ENCODE measurements around the gene TECTA.
"Not testable (repeated sequence)": the region's sequence is repeated elsewhere in the genome, so short reads cannot be mapped to it uniquely, and the experiment has no call there.

The TECTA gene

DNA sequence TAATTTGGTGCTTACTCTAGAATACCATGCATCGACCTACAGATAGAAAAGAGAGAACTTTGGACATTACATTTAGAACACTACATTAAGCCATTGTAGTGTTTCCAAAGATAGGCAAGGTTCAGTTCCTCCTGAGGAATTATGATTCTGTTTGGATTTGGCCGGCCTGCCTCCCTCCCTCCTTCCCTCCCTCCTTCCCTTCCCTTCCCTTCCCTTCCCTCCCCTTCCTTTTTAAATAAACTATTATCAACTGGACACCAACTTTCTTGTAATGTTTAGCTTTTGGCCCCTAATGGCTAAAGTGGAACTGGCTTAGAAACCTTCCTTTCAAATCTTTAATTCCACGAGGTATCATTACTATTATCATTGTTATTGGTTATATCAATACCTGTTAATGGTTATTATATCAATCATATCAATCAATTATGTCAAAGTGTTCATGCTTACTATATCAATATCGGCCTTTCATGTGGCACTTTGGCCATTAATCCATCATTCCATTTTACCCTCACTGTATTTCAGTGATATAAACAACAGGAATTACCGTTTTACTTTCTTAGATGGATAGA lies 60.4 kb downstream of the TECTA start:
- H3K27me3 ChIP-seq (ENCODE audit: control insufficient read depth, low read length), result peaks cover 2% of the 10 kb centered on the region; the same call in 1 of the 2 replicates
- no peak overlapping the region for H3K4me2 ChIP-seq (ENCODE audit: low read length)
- no peaks in the 10 kb centered on the region for H3K79me2 ChIP-seq (ENCODE audit: control insufficient read depth, low read length)
- no peaks in the 10 kb centered on the region for H3K4me1 ChIP-seq (ENCODE audit: control insufficient read depth, low read length)
- TF ChIP-seq, protein P1, sequence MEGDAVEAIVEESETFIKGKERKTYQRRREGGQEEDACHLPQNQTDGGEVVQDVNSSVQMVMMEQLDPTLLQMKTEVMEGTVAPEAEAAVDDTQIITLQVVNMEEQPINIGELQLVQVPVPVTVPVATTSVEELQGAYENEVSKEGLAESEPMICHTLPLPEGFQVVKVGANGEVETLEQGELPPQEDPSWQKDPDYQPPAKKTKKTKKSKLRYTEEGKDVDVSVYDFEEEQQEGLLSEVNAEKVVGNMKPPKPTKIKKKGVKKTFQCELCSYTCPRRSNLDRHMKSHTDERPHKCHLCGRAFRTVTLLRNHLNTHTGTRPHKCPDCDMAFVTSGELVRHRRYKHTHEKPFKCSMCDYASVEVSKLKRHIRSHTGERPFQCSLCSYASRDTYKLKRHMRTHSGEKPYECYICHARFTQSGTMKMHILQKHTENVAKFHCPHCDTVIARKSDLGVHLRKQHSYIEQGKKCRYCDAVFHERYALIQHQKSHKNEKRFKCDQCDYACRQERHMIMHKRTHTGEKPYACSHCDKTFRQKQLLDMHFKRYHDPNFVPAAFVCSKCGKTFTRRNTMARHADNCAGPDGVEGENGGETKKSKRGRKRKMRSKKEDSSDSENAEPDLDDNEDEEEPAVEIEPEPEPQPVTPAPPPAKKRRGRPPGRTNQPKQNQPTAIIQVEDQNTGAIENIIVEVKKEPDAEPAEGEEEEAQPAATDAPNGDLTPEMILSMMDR (IDR thresholded peaks at IDR 0.05; ENCODE audit: low read depth, low read length, poor library complexity, severe bottlenecking), result no peak
- TF ChIP-seq EZH2phosphoT487 (IDR thresholded peaks at IDR 0.05; ENCODE audit: borderline replicate concordance, low read length), result no peak
- H3K27ac ChIP-seq (ENCODE audit: low read depth, low read length), result no peak overlapping the region
- H4K20me1 ChIP-seq (ENCODE audit: control insufficient read depth, insufficient read depth, low read depth, low read length), result no peaks in the 10 kb centered on the region
- no peaks in the 10 kb centered on the region for H3K9me2 ChIP-seq (replicated peaks; ENCODE audit: control insufficient read depth, low read length)
- no peaks in the 10 kb centered on the region for H3F3A ChIP-seq (ENCODE audit: control insufficient read depth, insufficient read depth)
- H3K9me3 ChIP-seq (ENCODE audit: control insufficient read depth, insufficient read depth, low read length), result no peaks in the 10 kb centered on the region
- H3K4me3 ChIP-seq (ENCODE audit: low read length), result no peak overlapping the region
- no peaks in the 10 kb centered on the region for H3K36me3 ChIP-seq (ENCODE audit: control insufficient read depth, low read length)

DNA sequence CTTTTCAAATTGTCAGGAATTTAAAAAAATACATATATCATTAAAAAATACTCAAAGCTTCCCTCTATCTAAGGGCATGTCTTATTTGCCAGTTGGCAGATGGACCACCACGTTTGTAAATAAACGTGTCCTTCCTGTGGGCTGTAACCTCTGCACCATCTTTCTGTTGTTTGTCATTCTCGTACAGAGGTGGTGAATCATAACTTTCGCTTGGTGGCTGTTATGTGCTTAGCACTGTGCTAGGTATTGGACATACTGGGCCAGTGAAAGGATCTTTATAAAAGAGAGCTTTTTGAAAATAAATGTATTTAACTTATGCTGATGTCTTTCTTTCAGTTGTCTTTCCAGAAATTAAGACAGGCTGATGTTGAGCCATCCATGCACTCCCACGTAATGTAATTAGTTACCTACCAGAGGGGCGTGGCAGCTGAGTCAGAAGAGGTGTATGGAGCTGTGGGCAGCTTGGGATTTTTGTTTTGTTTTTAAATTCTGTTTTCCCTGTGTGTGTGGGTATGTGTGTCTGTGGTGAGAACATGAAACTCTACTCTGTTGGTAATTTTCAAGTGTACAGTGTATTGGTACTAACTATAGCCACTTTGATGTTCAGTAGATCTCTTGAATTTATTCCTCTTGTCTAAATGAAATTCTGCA lies 62.7 kb downstream of the TECTA start:
- H3K36me3 ChIP-seq (ENCODE audit: control insufficient read depth, low read length), result no peaks in the 10 kb centered on the region
- H3K27ac ChIP-seq (ENCODE audit: low read depth, low read length), result no peak overlapping the region
- H4K20me1 ChIP-seq (ENCODE audit: control insufficient read depth, insufficient read depth, low read depth, low read length), result no peaks in the 10 kb centered on the region
- TF ChIP-seq, protein P1 (IDR thresholded peaks at IDR 0.05; ENCODE audit: low read depth, low read length, poor library complexity, severe bottlenecking), result no peak
- no peak for TF ChIP-seq EZH2phosphoT487 (IDR thresholded peaks at IDR 0.05; ENCODE audit: borderline replicate concordance, low read length)
- no peaks in the 10 kb centered on the region for H3K4me1 ChIP-seq (ENCODE audit: control insufficient read depth, low read length)
- no peaks in the 10 kb centered on the region for H3K9me3 ChIP-seq (ENCODE audit: control insufficient read depth, insufficient read depth, low read length)
- H3K27me3 ChIP-seq (ENCODE audit: control insufficient read depth, low read length), result peaks cover 2% of the 10 kb centered on the region; the same call in 1 of the 2 replicates
- no peaks in the 10 kb centered on the region for H3K79me2 ChIP-seq (ENCODE audit: control insufficient read depth, low read length)
- H3K9me2 ChIP-seq (replicated peaks; ENCODE audit: control insufficient read depth, low read length), result no peaks in the 10 kb centered on the region
- H3K4me2 ChIP-seq (ENCODE audit: low read length), result no peak overlapping the region
- no peak overlapping the region for H3K4me3 ChIP-seq (ENCODE audit: low read length)
- H3F3A ChIP-seq (ENCODE audit: control insufficient read depth, insufficient read depth), result no peaks in the 10 kb centered on the region

DNA sequence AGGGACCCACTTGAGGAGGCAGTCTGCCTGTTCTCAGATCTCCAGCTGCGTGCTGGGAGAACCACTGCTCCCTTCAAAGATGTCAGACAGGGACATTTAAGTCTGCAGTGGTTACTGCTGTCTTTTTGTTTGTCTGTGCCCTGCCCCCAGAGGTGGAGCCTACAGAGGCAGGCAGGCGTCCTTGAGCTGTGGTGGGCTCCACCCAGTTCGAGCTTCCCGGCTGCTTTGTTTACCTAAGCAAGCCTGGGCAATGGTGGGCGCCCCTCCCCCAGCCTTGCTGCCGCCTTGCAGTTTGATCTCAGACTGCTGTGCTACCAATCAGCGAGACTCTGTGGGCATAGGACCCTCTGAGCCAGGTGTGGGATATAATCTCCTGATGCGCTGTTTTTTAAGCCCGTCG lies 76.6 kb downstream of the TECTA start:
- H3F3A ChIP-seq (ENCODE audit: control insufficient read depth, insufficient read depth); H3K27ac ChIP-seq (ENCODE audit: low read depth, low read length); H3K4me1 ChIP-seq (ENCODE audit: control insufficient read depth, low read length); H3K27me3 ChIP-seq (ENCODE audit: control insufficient read depth, low read length); H4K20me1 ChIP-seq (ENCODE audit: control insufficient read depth, insufficient read depth, low read depth, low read length); H3K4me2 ChIP-seq (ENCODE audit: low read length); H3K4me3 ChIP-seq (ENCODE audit: low read length); H3K36me3 ChIP-seq (ENCODE audit: control insufficient read depth, low read length); H3K9me3 ChIP-seq (ENCODE audit: control insufficient read depth, insufficient read depth, low read length); H3K79me2 ChIP-seq (ENCODE audit: control insufficient read depth, low read length); H3K9me2 ChIP-seq (replicated peaks; ENCODE audit: control insufficient read depth, low read length): not testable (repeated sequence)

DNA sequence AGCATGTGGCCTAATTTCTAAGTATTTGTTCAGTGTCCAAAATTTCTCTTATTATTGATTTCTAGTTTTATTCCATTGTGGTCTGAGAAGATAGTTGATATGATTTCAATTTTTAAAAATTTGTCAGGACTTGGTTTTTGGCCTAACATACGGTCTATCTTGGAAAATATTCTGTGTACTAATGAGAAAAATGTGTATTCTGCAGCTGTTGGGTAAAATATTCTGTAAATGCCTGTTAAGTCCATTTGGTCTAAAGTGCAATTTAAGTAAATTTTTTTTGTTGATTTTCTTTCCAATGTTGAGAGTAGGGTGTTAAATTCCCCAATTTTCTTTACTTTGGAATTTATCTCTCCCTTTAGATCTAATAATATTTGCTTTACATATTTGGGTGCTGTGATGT lies 78.3 kb downstream of the TECTA start:
- Histone ChIP-seq H3K27ac (ENCODE audit: low read depth, low read length) (no peak overlapping the region), H3K4me2 (ENCODE audit: low read length) (no peak overlapping the region), H3K4me1 (ENCODE audit: control insufficient read depth, low read length) (no peaks in the 10 kb centered on the region), H3K4me3 (ENCODE audit: low read length) (no peak overlapping the region), H3K9me3 (ENCODE audit: control insufficient read depth, insufficient read depth, low read length) (peaks cover 5% of the 10 kb centered on the region; the same call in 1 of the 2 replicates), H3K79me2 (ENCODE audit: control insufficient read depth, low read length) (no peaks in the 10 kb centered on the region), H3K9me2 (replicated peaks; ENCODE audit: control insufficient read depth, low read length) (no peaks in the 10 kb centered on the region), H3K36me3 (ENCODE audit: control insufficient read depth, low read length) (no peaks in the 10 kb centered on the region), H4K20me1 (ENCODE audit: control insufficient read depth, insufficient read depth, low read depth, low read length) (no peaks in the 10 kb centered on the region), H3K27me3 (ENCODE audit: control insufficient read depth, low read length) (no peaks in the 10 kb centered on the region), H3F3A (ENCODE audit: control insufficient read depth, insufficient read depth) (no peaks in the 10 kb centered on the region)
- TF ChIP-seq, protein P1 (IDR thresholded peaks at IDR 0.05; ENCODE audit: low read depth, low read length, poor library complexity, severe bottlenecking), result no peak
- no peak for TF ChIP-seq EZH2phosphoT487 (IDR thresholded peaks at IDR 0.05; ENCODE audit: borderline replicate concordance, low read length)

Data from DOHH2 (cell line).